LNCAP (cell line): ENCODE results near the gene MARCHF3.

Experiments used
- TF ChIP-seq, protein P1 (sequence below): fragments of 450-650 bp; IDR thresholded peaks from 2 replicates; pipeline ENCODE4 v1.5.1; 2017; ENCODE audit warnings: mild to moderate bottlenecking

Gene MARCHF3

DNA sequence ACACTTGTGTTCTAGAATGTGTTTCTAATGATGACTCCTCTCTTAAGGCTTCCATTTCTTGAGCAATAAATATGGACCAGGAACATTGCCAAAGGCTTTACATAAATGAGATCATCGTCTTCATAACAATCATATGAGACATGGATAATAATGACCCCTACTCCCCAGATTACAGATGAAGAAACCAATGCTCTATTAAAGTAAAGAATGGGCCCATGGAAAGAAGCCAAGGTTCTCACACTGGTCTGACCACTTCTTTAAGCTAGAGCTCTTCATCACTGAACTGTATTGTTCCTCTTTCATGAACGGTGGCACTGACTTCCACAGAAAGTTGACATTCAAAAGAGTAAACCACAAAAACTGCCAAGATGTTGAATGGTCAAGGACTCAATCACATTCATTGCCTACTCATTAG, 65.3 kb downstream of the MARCHF3 start:
- TF ChIP-seq, protein P1, sequence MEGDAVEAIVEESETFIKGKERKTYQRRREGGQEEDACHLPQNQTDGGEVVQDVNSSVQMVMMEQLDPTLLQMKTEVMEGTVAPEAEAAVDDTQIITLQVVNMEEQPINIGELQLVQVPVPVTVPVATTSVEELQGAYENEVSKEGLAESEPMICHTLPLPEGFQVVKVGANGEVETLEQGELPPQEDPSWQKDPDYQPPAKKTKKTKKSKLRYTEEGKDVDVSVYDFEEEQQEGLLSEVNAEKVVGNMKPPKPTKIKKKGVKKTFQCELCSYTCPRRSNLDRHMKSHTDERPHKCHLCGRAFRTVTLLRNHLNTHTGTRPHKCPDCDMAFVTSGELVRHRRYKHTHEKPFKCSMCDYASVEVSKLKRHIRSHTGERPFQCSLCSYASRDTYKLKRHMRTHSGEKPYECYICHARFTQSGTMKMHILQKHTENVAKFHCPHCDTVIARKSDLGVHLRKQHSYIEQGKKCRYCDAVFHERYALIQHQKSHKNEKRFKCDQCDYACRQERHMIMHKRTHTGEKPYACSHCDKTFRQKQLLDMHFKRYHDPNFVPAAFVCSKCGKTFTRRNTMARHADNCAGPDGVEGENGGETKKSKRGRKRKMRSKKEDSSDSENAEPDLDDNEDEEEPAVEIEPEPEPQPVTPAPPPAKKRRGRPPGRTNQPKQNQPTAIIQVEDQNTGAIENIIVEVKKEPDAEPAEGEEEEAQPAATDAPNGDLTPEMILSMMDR: no peak

DNA sequence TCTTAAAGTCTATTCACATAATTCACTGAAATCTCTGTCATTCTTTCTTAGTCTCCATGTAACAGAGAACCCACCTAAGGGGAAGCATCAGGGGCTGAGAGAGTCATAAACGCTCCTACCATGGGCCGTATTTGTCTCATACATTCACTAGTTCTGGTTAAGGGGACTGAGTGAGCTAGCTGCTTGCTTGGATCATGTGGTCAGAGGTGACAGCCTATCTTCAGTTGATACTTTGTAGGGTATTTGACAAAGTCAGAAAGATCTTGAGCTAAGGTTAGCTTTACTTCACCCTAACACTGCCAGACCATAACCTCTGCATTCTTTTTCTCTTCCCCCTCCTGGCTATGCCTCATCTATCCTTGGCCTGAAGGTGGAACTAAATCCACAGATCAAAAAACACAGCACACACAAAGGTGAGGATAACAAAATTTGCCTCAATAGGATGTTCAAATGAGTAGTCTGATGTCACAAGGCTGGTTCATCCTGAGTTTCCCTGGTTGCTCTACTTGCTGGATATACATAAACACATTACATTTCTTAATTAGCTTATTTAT, 66.5 kb downstream of the MARCHF3 start:
- TF ChIP-seq, protein P1: no peak

DNA sequence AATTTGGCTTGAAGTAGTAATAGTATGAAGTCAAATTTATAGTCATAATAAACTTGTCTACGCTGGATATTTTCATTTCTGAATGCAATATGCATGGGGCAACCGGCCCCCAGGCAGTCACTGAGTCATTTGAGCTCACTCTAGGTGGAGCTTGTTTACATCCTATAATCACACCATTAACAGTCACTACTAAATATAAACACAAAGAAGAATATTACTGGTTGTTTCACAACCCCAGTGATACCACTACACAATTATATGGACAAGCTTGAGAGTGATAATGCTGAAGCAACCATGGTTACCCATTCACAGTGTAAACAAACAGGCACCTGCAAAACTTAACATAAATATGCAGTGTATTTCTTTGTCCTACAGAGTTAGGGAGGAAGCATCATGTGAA, 68.7 kb downstream of the MARCHF3 start:
- TF ChIP-seq, protein P1: no peak

DNA sequence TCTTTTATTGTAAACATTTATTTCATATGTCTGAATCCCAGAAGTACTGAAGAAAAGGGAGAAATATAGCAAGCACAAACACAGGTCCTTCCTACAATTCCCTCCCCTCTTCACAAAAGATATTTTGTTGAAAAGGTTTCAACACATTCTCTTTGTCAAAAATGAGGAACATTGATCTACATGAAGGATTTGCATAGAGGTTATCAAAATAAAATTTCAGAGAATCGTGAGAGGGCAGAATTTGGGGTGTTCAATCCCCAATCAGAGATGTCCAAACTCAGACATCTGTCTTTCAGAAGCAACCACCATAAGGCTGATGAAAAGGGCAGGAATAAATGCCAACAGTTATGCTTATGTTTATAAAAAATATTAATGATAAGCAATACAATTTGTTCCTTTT, 69.2 kb downstream of the MARCHF3 start:
- TF ChIP-seq, protein P1: no peak

DNA sequence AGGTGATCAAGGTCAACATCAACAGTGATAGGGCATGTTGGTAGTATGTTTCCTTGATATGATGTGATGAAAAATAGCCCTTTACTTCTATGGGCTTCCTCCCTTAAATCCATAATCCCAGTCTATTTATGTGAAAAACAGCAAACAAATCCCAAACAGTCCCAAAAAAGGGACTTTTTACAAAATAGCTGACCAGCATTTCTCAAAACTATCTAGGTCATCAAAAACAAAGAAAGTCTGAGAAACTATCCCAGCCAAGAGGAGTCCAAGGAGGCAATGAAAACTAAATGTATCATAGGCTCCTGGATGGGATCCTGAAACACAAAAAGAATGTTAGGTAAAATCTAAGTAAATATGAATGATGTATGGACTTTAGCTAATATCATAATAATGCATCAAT, 71.2 kb downstream of the MARCHF3 start:
- TF ChIP-seq, protein P1: no peak

DNA sequence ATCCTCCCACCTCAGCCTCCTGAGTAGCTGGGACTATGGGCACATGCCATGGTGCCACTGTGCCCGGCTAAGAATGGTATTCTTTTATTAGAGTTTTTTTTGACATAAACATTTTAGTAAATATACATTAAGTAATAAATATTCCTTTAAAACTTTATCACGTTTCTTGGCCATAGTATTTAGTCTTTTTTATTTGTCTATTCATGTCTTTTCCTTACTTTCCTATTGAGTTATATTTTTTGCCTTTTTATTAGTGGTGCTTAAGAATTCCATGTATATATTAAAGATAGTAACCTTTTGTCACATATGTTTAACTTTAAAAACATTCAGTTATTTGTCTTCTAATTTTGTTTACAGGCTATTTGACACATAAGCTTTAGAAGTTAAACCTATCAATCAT, 73.4 kb downstream of the MARCHF3 start:
- TF ChIP-seq, protein P1: no peak

DNA sequence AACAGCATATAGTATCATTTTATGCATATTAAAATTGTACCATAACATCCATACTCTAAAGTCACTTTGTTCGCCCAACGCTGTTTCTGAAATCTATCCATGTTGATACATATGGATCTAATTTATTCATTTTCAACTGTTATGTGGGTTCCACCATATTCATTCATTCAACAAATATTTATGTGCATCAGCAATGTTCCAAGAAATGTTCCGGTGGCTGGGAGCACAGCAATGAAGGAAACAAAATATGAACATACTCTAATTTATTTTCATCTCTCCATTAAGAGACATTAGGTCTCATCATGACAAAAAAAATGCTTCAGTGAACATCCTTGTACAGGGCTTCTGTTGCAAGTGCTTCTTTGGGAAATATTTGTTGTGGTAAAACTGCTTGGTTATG, 75.4 kb downstream of the MARCHF3 start:
- TF ChIP-seq, protein P1: no peak

DNA sequence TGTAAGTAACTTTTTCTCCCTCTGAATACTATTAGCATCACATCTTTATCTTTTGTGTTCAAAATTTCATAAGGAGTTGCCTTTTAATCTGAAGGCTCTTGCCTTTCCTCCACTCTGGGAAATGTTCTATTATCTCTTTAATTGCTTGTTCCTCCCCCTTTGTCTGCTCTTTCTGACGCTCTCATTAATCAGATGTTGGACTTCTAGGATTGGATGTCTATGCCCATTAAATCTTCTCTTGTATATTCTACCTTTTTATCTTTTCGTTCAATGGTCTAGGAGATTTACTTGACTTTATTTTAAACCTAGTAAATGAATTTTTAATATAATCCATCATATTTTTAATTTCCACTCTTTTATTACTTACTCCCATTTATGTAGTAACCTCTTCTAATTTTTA, 76.7 kb downstream of the MARCHF3 start:
- TF ChIP-seq, protein P1: no peak
